Parathyroid adenoma (tissue), 2 donors: Measurements from ENCODE around the gene CNTNAP2.
"Not testable (repeated sequence)": the region's sequence is repeated elsewhere in the genome, so short reads cannot be mapped to it uniquely, and the experiment has no call there.

Experiments
- H2AFZ ChIP-seq: fragments of 300-600 bp; sonication (generic); one replicate; pipeline ENCODE4 v1.7.0; 2017; ENCODE audit warnings: antibody characterized with exemption, mild to moderate bottlenecking
- H3K27ac ChIP-seq: fragments of 300-600 bp; sonication (generic); one replicate; pipeline ENCODE4 v1.7.0; 2017
- H3K27me3 ChIP-seq: fragments of 300-600 bp; sonication (generic); one replicate; pipeline ENCODE4 v1.7.0; 2017; ENCODE audit warnings: low read length; ENCODE audit not compliant: control insufficient read depth, insufficient read depth
- H3K36me3 ChIP-seq: fragments of 300-600 bp; sonication (generic); one replicate; pipeline ENCODE4 v1.7.0; 2017; ENCODE audit warnings: low read length; ENCODE audit not compliant: control insufficient read depth, insufficient read depth
- H3K4me1 ChIP-seq: fragments of 300-600 bp; sonication (generic); one replicate; pipeline ENCODE4 v1.7.0; 2017; ENCODE audit warnings: control low read depth
- H3K4me2 ChIP-seq: fragments of 300-600 bp; sonication (generic); one replicate; pipeline ENCODE4 v1.7.0; 2017; ENCODE audit warnings: low read length
- H3K4me3 ChIP-seq: fragments of 300-600 bp; sonication (generic); one replicate; pipeline ENCODE4 v1.7.0; 2017; ENCODE audit warnings: low read depth, low read length
- H3K79me2 ChIP-seq: fragments of 300-600 bp; sonication (generic); one replicate; pipeline ENCODE4 v1.7.0; 2017; ENCODE audit warnings: control low read depth
- H3K9ac ChIP-seq: fragments of 300-600 bp; sonication (generic); one replicate; pipeline ENCODE4 v1.7.0; 2017; ENCODE audit warnings: mild to moderate bottlenecking
- H3K9me3 ChIP-seq: fragments of 300-600 bp; sonication (generic); one replicate; pipeline ENCODE4 v1.7.0; 2017; ENCODE audit warnings: low read length; ENCODE audit not compliant: control insufficient read depth
- CTCF ChIP-seq: fragments of 300-600 bp; sonication (generic); IDR thresholded peaks from one replicate; pipeline ENCODE4 v1.7.0; 2017; ENCODE audit warnings: antibody characterized with exemption, mild to moderate bottlenecking
- donor health status: primary hyperparathyroidism.

Gene CNTNAP2

GRCh38 chr7:146889806-146890555 lies 773.4 kb downstream of the CNTNAP2 start:
- TF ChIP-seq CTCF, result no peak

GRCh38 chr7:146892151-146892550 lies 775.5 kb downstream of the CNTNAP2 start:
- Histone ChIP-seq H3K9ac (no peak overlapping the region), H3K4me1 (no peaks in the 10 kb centered on the region), H3K27me3 (no peaks in the 10 kb centered on the region), H3K4me3 (no peak overlapping the region), H3K36me3 (no peaks in the 10 kb centered on the region), H2AFZ (no peak overlapping the region), H3K9me3 (no peaks in the 10 kb centered on the region), H3K4me2 (no peak overlapping the region), H3K27ac (no peak overlapping the region), H3K79me2 (no peaks in the 10 kb centered on the region)
- no peak for TF ChIP-seq CTCF

More at GRCh38 chr7:146889806-146890555, 773.4 kb downstream of the CNTNAP2 start:
- Histone ChIP-seq H3K79me2 (no peaks in the 10 kb centered on the region), H3K27me3 (no peaks in the 10 kb centered on the region), H2AFZ (no peak overlapping the region), H3K9ac (no peak overlapping the region), H3K4me2 (no peak overlapping the region), H3K9me3 (no peaks in the 10 kb centered on the region), H3K4me1 (no peaks in the 10 kb centered on the region), H3K27ac (no peak overlapping the region), H3K36me3 (no peaks in the 10 kb centered on the region), H3K4me3 (no peak overlapping the region)

GRCh38 chr7:146894927-146895326 lies 778.3 kb downstream of the CNTNAP2 start:
- no peaks in the 10 kb centered on the region for H3K36me3 ChIP-seq
- H2AFZ ChIP-seq, result no peak overlapping the region
- H3K9ac ChIP-seq, result no peak overlapping the region
- no peak for TF ChIP-seq CTCF
- H3K27me3 ChIP-seq, result no peaks in the 10 kb centered on the region
- no peak overlapping the region for H3K4me3 ChIP-seq
- no peaks in the 10 kb centered on the region for H3K9me3 ChIP-seq
- H3K4me1 ChIP-seq, result no peaks in the 10 kb centered on the region
- no peak overlapping the region for H3K4me2 ChIP-seq
- no peak overlapping the region for H3K27ac ChIP-seq
- no peaks in the 10 kb centered on the region for H3K79me2 ChIP-seq

- no peak overlapping the region for H2AFZ ChIP-seq
- H3K36me3 ChIP-seq, result no peaks in the 10 kb centered on the region
- H3K79me2 ChIP-seq, result no peaks in the 10 kb centered on the region
- no peak overlapping the region for H3K4me2 ChIP-seq
- no peaks in the 10 kb centered on the region for H3K27me3 ChIP-seq
- no peak for TF ChIP-seq CTCF
- H3K27ac ChIP-seq, result no peak overlapping the region
- no peaks in the 10 kb centered on the region for H3K9me3 ChIP-seq
- H3K9ac ChIP-seq, result no peak overlapping the region
- no peak overlapping the region for H3K4me3 ChIP-seq
- no peaks in the 10 kb centered on the region for H3K4me1 ChIP-seq
Measured at GRCh38 chr7:146902266-146902665, 785.7 kb downstream of the CNTNAP2 start.

GRCh38 chr7:146902728-146903127 lies 786.1 kb downstream of the CNTNAP2 start:
- Histone ChIP-seq H3K36me3 (no peaks in the 10 kb centered on the region), H3K4me3 (no peak overlapping the region), H2AFZ (no peak overlapping the region), H3K9ac (no peak overlapping the region), H3K4me2 (no peak overlapping the region), H3K4me1 (no peaks in the 10 kb centered on the region), H3K27ac (no peak overlapping the region), H3K27me3 (no peaks in the 10 kb centered on the region), H3K79me2 (no peaks in the 10 kb centered on the region), H3K9me3 (no peaks in the 10 kb centered on the region)
- TF ChIP-seq CTCF, result no peak

- not testable (repeated sequence) for H3K4me2 ChIP-seq, H3K27ac ChIP-seq, H3K9me3 ChIP-seq, H3K4me1 ChIP-seq, H3K36me3 ChIP-seq, H3K27me3 ChIP-seq, H3K79me2 ChIP-seq, H3K9ac ChIP-seq, H3K4me3 ChIP-seq, H2AFZ ChIP-seq
Measured at GRCh38 chr7:146905746-146906145, 789.1 kb downstream of the CNTNAP2 start.
